ENCODE results near the gene TARS1. TPM values are rescaled to one million over a fixed set of nuclear protein-coding genes. Genes with fewer than 3 reads are reported as not detected.
"Not testable (repeated sequence)": the region's sequence is repeated elsewhere in the genome, so short reads cannot be mapped to it uniquely, and the experiment has no call there.

TARS1 gene
- total RNA-seq, 2 experiments from 2014 or later = 101 to 105 TPM

DNA sequence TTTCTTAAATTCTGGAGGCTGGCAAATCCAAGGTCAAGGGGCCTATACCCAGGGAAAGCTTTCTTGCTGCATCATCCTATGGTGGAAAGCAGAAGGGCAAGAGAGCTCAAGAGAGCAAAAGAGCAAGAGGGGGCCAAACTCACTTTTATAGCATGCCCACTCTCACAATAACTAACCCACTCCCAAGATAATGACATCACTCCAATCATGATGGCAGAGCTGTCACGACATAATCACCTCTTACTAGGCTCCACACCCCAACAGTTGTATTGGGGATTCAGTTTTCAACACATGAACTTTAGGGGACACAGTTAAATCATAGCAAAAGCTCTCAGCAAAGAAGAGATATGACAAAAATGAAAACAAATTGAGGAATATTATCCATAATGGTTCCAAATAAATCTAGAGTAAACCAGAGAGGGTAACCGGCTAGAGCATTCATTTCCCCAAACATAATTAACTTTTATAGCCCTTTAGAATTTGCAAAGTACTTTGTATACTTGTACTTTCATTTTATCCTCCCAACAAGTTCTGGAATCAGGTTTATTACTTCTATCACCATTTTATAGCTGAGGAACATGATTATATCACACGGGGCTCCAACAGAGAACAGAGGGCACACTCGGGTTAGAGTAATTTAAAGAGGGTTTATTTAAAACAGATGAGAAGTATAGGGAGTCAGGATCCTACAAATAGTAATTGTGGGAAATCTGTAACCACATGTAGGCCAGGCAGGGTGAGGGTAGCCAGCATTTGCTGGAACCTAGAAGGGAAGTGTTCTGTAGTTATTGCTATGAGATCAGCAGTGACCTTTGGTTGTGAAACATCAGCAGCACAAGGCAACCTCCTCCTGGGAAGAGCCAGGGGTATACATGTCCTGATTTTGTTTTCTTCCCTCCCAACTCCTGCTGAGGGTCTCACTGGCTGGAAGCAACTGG lies 7.2 kb upstream of the TARS1 start:
- TF ChIP-seq, protein P1, sequence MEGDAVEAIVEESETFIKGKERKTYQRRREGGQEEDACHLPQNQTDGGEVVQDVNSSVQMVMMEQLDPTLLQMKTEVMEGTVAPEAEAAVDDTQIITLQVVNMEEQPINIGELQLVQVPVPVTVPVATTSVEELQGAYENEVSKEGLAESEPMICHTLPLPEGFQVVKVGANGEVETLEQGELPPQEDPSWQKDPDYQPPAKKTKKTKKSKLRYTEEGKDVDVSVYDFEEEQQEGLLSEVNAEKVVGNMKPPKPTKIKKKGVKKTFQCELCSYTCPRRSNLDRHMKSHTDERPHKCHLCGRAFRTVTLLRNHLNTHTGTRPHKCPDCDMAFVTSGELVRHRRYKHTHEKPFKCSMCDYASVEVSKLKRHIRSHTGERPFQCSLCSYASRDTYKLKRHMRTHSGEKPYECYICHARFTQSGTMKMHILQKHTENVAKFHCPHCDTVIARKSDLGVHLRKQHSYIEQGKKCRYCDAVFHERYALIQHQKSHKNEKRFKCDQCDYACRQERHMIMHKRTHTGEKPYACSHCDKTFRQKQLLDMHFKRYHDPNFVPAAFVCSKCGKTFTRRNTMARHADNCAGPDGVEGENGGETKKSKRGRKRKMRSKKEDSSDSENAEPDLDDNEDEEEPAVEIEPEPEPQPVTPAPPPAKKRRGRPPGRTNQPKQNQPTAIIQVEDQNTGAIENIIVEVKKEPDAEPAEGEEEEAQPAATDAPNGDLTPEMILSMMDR (conservative IDR thresholded peaks at IDR 0.05; ENCODE audit: low read length) = no peak
- TF ChIP-seq EZH2phosphoT487 (IDR thresholded peaks at IDR 0.05; ENCODE audit: borderline replicate concordance, low read depth, low read length) = no peak
- Histone ChIP-seq H3K9me2 (ENCODE audit: insufficient read depth, low read length) (no peaks in the 10 kb centered on the region), H3K36me3 (ENCODE audit: insufficient read depth, low read length) (no peaks in the 10 kb centered on the region), H3K27ac (ENCODE audit: low read depth, low read length, poor library complexity, severe bottlenecking) (no peak overlapping the region), H3K9me3 (ENCODE audit: low read length) (no peaks in the 10 kb centered on the region; the same call in 1 of the 2 replicates), H3K4me3 (ENCODE audit: low read depth, low read length, poor library complexity, severe bottlenecking) (no peak overlapping the region), H3K4me2 (ENCODE audit: low read length) (no peak overlapping the region), H3K4me1 (ENCODE audit: insufficient read depth, low read length, poor library complexity, severe bottlenecking) (no peaks in the 10 kb centered on the region), H4K20me1 (ENCODE audit: insufficient read depth, low read length) (no peaks in the 10 kb centered on the region), H3K79me2 (ENCODE audit: insufficient read depth, low read depth, low read length) (no peaks in the 10 kb centered on the region), H2AFZ (ENCODE audit: low read length) (no peak overlapping the region)
- ChIA-PET POLR2A (no interaction called here), CTCF (ENCODE audit: unreplicated experiment) (no interaction called here)
- intact Hi-C loops (cut with micrococcal nuclease; ENCODE audit: unreplicated experiment) = no loop called here
- no peak for DNase-seq (ENCODE audit: low spot score)
- no TSS peak for BruUV-seq (replicated peaks)

DNA sequence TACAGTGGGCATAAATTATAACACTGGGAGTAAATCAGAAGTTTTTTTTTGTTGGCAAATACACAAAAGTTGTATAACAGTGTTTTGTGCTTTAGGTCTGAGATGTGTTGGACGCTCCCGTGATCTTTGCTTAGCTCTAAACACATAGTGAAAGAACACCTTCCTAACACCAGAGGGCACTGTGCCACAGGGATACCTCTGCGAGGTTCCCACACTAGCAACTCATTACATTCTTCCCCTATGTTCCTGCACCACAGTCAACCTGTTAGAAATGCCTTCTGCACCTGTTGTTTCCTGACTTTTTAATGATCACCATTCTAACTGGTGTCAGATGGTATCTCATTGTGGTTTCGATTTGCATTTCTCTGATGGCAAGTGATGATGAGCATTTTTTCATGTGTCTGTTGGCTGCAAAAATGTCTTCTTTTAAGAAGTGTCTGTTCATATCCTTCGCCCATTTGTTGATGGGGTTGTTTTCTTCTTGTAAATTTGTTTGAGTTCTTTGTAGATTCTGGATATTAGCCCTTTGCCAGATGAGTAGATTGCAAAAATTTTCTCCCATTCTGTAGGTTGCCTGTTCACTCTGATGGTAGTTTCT lies 4.8 kb upstream of the TARS1 start:
- TF ChIP-seq, protein P1 (conservative IDR thresholded peaks at IDR 0.05; ENCODE audit: low read length) = peak; percentile 84
- H3K27ac ChIP-seq (ENCODE audit: low read depth, low read length, poor library complexity, severe bottlenecking); H4K20me1 ChIP-seq (ENCODE audit: insufficient read depth, low read length); H3K4me3 ChIP-seq (ENCODE audit: low read depth, low read length, poor library complexity, severe bottlenecking); H3K9me3 ChIP-seq (ENCODE audit: low read length); H2AFZ ChIP-seq (ENCODE audit: low read length); H3K9me2 ChIP-seq (ENCODE audit: insufficient read depth, low read length); POLR2A ChIA-PET; H3K4me1 ChIP-seq (ENCODE audit: insufficient read depth, low read length, poor library complexity, severe bottlenecking); BruUV-seq (replicated peaks); CTCF ChIA-PET (ENCODE audit: unreplicated experiment); H3K4me2 ChIP-seq (ENCODE audit: low read length); H3K36me3 ChIP-seq (ENCODE audit: insufficient read depth, low read length); H3K79me2 ChIP-seq (ENCODE audit: insufficient read depth, low read depth, low read length): not testable (repeated sequence)
- intact Hi-C loops (cut with micrococcal nuclease; ENCODE audit: unreplicated experiment) = loop anchor here (1.0 to 5.0 kb wide), 2 partner anchors 498 to 1031 kb away; no protein-coding TSS in a partner anchor
- DNase-seq (ENCODE audit: low spot score) = peak; percentile 83
